DMS114 treated with DMSO at 0.1 percent for 48 hours (cell line): ENCODE data around the gene TMEM258.

Source experiments
- DNase-seq: peaks from one replicate; lab custom pipeline; 2025; ENCODE audit not compliant: unreplicated experiment; lab: John Stamatoyannopoulos, UW

The TMEM258 gene

GRCh38 chr11:61797263-61797944, 5.0 kb upstream of the TMEM258 start:
- peak; percentile 78 for DNase-seq

GRCh38 chr11:61795876-61796526, 3.6 kb upstream of the TMEM258 start:
- DNase-seq = no peak

GRCh38 chr11:61795459-61795858, 3.1 kb upstream of the TMEM258 start:
- no peak for DNase-seq

GRCh38 chr11:61794579-61794978, 2.2 kb upstream of the TMEM258 start:
- no peak for DNase-seq

GRCh38 chr11:61793829-61794204, 1.4 kb upstream of the TMEM258 start:
- no peak for DNase-seq

GRCh38 chr11:61793083-61793828, 857 bp upstream of the TMEM258 start:
- no peak for DNase-seq

GRCh38 chr11:61791737-61792309, 576 bp downstream of the TMEM258 start:
- peak; percentile 53 for DNase-seq

- DNase-seq = peak; percentile 38
Measured at GRCh38 chr11:61787928-61788491, 4.4 kb downstream of the TMEM258 start.

- no peak for DNase-seq
Measured at GRCh38 chr11:61785837-61786402, 6.5 kb downstream of the TMEM258 start.

- DNase-seq = no peak
Measured at GRCh38 chr11:61784506-61784805, 7.9 kb downstream of the TMEM258 start.

GRCh38 chr11:61783717-61784505, 8.5 kb downstream of the TMEM258 start:
- no peak for DNase-seq

- no peak for DNase-seq
Measured at GRCh38 chr11:61782841-61783240, 9.6 kb downstream of the TMEM258 start.

- DNase-seq = no peak
Measured at GRCh38 chr11:61782299-61782698, 10.1 kb downstream of the TMEM258 start.

GRCh38 chr11:61781585-61781984, 10.8 kb downstream of the TMEM258 start:
- DNase-seq = no peak

GRCh38 chr11:61780581-61781162, 11.7 kb downstream of the TMEM258 start:
- DNase-seq = no peak

- DNase-seq = no peak
Measured at GRCh38 chr11:61779666-61780525, 12.5 kb downstream of the TMEM258 start.

- no peak for DNase-seq
Measured at GRCh38 chr11:61778920-61779650, 13.3 kb downstream of the TMEM258 start.

- no peak for DNase-seq
Measured at GRCh38 chr11:61778357-61778886, 14.0 kb downstream of the TMEM258 start.
